ENCODE measurements around the gene DTX3.
"Not testable (repeated sequence)": the region's sequence is repeated elsewhere in the genome, so short reads cannot be mapped to it uniquely, and the experiment has no call there.

DTX3 gene

DNA sequence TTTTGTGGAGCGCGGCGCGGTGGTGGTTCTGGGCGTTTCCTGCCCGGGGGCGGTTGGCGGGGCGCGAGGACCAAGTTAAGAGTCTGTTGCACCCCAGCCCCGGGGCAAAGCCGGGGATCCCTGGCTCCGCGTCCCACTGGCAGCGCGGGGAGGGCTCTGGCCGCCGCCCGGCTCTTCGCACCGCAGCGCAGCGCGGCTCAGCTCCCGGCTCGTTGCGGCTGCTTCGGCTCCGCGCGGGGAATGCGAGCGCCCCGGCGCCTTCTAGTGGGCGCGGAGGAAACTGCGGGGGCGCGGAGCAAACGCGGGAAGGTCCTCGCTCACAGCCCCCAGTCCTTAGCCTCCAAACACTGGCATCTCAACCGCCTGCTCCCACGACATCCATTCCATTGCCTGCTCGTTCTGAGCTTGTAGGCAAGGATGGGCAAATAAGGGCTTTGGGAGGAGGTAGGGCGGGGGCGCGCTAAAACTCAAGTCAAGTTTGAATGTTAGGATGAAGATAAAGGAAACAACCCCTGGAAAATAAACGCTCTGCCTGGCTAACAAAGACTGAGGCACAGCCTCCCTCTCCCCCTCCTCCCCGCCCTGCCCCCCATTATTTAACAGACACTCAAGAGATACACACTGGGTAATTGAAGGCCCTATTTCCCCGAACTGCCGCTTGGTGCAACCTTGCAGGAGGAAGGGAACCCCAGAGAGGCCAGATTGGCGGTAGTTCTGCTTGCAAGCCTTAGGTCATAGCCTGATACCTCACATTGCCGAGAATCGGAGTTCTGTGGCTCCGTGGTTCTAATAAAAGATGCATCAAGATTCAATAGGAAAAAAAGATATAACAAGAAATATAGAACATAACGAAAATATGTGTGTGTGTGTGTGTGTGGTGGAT, 28.6 kb downstream of the DTX3 start, which contains the start of gene B4GALNT1:
Gene B4GALNT1 (minus strand): TSS at position 244 of the 883 bp plus-strand sequence. CDS start 1,069 bp downstream, outside the sequence.
- DNase-seq, result peak; percentile 45

DNA sequence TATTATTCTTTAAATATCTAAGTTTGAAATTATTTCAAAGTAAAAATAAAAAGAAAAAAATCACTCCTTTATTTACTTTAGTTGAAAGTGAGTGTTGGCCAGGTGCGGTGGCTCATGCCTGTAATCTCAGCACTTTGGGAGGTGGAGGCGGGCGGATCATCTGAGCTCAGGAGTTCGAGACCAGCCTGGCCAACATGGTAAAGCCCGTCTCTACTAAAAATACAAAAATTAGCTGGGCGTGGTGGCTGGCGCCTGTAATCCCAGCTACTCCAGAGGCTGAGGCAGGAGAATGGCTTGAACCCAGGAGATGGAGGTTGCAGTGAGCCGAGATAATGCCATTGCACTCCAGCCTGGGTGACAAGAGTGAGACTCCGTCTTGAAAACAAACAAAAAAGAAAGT, 32.1 kb downstream of the DTX3 start:
- not testable (repeated sequence) for DNase-seq

DNA sequence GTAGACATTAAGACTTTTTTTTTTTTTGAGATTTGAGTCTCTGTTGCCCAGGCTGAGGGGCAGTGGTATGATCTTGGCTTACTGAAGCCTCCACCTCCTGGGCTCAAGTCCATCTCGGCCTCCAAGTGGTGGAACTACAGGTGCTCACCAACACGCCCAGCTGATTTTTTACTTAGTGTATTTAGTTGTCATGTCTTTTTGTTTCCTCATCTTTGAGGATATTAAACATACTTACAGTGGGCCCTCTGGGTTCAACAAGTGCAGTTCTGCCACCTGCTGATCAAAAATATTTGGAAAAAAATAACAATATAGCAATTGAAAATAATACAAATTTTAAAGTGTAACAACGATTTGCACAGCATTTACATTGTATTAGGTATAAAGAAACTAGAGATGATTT, 32.7 kb downstream of the DTX3 start:
- no peak for DNase-seq

DNA sequence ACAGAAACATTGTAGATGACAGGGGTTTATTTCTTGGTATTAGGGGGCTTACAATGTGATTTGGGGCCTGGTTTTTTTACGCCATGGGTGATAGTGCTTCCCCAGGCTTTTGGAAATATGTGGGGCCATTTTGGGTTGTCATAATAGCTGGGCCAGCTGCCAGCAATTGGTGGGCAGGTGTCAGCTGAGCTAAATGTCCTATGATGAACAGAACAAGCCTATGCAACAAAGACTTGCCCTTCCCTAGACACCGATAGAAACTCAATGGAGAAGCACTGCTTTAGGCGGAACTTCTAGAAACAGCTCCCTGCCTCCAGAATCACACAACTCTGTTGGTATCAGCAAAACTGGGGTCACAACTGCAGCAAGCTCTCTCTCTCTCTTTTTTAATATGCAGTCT, 33.5 kb downstream of the DTX3 start:
- no peak for DNase-seq

DNA sequence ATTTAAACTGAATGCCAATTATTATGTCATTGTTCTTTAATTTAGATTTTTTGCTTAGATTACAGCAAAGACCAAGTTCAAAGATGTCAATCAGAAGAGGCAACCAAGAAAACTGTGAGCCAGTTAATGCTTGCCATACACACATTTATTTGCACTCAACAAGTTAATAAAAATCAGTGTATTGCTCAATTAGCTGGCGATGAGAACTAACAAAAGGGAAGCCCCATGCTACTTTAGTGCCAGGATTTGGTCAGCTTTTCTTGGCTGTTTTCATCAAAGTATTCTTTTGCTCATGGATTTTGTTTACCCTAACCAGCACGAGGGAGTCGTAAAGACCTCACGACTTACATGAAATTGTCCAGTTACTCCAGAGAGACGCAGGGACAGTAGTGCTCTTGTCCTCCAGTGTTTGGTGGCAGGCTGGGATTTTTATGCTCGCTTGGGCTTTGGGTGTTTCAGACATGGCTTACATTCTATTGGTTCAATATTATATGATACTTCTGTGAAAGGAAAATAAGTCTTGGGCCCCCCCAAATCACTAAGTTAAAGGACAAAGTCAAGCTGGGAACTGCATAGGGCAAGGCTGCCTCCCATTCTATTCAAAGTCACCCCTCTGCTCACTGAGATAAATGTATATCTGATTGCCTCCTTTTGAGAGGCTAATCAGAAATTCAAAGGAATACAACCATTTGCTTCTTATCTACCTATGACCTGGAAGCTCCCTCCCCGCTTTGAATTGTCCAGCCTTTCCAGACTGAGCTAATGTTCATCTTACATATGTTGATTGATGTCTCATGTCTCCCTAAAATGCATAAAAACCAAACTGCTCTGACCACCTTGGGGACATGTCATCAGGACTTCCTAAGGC, 35.8 kb downstream of the DTX3 start:
- DNase-seq, result no peak

DNA sequence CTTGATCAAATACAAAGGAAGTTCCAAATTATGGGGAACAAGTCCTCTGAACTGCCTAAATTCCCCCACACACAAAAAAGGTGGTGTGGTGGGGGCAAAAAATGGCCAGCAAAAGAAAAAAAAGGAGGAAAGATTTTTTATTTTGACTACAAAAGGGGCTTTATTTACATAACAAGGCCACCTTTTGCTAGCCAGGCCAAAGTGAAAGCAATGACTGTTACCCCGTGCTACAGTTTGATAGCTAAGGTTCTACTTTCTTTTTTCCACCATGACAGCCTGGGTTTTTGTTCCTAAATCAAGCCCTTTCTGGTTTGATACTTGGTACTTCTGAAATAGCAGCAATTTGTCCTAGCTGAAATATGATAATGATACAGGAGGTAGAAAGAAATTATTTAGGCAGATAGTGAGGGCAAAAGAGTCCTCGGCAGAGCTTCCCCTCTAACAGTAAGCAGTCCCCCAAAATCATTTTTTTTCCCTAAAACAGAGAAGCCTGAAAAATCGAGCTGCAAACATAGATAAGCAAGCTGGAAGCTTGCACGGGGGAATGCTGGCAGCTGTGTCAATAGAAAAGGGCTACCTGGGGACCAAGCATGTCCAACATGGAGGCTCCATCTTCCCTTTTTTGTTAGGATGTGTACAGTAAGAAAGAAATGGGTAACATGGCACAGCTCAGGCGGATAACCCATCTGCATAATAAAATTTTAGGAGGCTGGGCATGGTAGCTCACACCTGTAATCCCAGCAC, 37.2 kb downstream of the DTX3 start:
- DNase-seq, result no peak

DNA sequence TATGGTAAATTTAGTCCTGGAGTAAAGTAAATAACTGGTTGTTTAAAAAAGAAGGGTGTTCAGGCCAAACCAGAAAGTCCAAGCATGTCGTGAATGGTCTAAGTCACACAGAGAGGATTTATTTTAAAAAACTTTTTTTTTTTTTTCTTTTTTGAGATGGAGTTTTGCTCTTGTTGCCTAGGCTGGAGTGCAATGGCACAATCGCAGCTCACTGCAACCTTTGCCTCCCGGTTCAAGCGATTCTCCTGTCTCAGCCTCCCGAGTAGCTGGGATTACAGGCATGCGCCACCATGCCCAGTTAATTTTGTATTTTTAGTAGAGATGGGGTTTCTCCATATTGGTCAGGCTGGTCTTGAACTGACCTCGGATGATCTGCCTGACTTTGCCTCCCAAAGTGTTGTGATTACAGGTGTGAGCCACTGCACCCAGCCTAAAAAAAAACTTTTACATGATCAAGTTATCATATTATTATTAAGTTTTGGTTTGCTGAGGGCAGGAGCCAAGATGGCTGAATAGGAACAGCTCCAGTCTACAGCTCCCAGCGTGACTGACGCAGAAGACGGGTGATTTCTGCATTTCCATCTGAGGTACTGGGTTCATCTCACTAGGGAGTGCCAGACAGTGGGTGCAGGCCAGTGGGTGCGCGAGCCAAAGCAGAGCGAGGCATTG, 41.5 kb downstream of the DTX3 start:
- DNase-seq, result not testable (repeated sequence)

DNA sequence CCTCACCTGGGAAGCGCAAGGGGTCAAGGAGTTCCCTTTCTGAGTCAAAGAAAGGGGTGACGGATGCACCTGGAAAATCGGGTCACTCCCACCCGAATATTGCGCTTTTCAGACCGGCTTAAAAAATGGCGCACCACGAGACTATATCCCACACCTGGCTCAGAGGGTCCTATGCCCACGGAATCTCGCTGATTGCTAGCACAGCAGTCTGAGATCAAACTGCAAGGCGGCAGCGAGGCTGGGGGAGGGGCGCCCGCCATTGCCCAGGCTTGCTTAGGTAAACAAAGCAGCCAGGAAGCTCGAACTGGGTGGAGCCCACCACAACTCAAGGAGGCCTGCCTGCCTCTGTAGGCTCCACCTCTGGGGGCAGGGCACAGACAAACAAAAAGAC, 42.0 kb downstream of the DTX3 start:
- not testable (repeated sequence) for DNase-seq

DNA sequence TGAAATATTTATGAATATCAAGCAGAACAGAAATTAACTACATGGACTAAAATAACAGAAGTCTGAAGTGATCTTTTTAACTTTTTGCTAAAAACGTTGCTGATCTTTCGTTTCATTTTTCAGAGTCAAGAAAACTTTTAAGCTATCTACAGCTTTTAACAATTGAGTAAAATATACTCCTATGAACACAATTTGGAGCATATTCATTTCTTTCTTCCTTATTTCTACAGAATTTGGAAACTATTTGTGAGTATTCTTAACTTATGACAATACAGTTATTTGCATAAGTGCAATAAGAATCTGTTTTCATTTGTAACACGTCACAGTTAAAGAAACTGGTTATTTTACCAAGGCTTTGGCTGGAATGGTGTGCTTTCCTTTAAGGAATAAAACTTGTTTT, 49.4 kb downstream of the DTX3 start:
- no peak for DNase-seq

DNA sequence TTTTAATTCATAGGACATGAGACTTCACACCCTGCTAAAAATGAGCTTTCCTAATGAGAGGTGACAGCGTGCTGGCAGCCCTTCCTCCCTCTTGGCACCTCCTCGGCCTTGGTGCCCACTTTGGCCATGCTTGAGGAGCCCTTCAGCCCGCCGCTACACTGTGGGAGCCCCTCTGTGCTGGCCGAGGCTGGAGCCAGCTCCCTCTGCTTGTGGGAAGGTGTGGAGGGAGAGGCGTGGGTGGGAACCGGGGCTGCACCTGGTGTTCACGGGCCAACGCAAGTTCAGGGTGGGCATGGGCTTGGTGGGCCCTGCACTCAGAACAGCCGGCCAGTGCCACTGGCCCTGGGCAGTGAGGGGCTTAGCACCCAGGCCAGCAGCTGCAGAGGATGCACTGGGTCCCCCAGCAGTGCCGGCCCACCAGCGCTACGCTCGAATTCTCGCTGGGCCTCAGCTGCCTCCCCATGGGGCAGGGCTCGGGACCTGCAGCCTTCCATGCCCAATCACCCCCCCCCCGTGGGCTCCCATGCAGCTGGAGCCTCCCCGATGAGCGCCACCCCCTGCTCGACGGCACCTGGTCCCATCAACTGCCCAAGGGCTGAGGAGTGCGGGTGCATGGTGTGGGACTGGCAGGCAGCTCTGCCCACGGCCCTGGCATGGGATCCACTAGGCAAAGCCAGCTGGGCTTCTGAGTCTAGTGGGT, 51.1 kb downstream of the DTX3 start:
- no peak for DNase-seq

DNA sequence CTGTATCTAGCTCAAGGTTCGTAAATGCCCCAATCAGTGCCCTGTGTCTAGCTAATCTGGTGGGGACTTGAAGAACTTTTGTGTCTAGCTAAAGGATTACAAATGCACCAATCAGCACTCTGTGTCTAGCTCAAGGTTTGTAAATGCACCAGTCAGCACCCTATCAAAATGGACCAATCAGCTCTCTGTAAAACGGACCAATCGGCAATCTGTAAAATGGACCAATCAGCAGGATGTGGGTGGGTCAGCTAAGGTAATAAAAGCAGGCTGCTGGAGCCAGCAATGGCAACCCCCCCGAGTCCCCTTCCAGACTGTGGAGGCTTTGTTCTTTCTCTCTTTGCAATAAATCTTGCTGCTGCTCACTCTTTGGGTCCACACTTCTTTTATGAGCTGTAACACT, 51.8 kb downstream of the DTX3 start:
- DNase-seq, result not testable (repeated sequence)

DNA sequence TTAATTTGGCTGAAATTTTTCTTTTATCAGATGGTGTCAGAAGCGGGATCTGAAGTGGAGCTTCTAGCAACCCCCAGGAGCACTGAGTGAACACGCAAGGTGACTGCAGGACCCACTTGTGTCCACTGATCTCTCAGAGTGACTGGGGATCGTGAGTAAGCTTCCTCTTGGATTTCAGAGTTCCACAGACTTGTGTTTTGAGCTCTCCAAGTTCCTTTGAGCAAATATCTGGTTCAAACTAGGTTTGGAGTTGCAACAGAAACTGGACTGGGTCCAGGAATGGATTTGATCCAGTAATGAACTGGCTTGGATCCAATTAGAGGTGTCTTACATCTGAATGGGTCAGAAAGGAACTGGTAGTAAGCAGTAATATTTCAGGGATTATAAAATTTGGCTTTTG, 53.1 kb downstream of the DTX3 start:
- DNase-seq, result peak; percentile 11

DNA sequence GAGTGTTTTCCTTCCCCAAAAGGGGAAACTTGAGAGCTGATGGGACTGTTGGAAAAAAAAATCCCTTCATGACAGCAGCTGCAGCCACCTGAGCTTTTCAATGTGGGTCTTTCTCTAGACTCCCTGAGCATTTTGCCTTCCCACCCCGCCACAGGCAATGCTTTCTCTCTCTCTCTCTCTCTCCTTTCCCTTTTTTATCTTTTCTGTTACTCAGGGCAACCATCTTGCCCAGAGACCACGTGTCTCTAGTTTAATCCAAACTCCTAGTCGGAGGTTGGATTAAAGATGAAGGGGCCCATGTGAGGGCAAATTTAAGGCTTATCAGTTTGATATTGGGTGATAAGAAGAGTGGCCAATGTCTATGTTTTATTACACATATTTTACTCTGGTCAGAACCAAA, 54.3 kb downstream of the DTX3 start:
- no peak for DNase-seq

Data from fibroblast of upper back skin (primary cell).